Glutamatergic neuron (in vitro differentiated cells): ENCODE data around the gene ANTXR2. TPM values are rescaled to one million over a fixed set of nuclear protein-coding genes. Genes with fewer than 3 reads are reported as not detected.

Experiments
- DNase-seq: peaks from one replicate; pipeline ENCODE4 v3.0.0; 2022
- H3K27ac Mint-ChIP-seq: one replicate; pipeline ENCODE4 v1.8.0; 2020; ENCODE audit warnings: mild to moderate bottlenecking, mixed read lengths, inconsistent platforms; ENCODE audit not compliant: unreplicated experiment
- H3K27me3 Mint-ChIP-seq: one replicate; pipeline ENCODE4 v1.8.0; 2020; ENCODE audit warnings: mild to moderate bottlenecking, moderate library complexity, mixed read lengths, inconsistent platforms; ENCODE audit not compliant: unreplicated experiment
- H3K36me3 Mint-ChIP-seq: one replicate; pipeline ENCODE4 v1.8.0; 2020; ENCODE audit warnings: mild to moderate bottlenecking, mixed read lengths, inconsistent platforms; ENCODE audit not compliant: unreplicated experiment
- H3K4me1 Mint-ChIP-seq: one replicate; pipeline ENCODE4 v1.8.0; 2020; ENCODE audit warnings: mild to moderate bottlenecking, low read depth, mixed read lengths, inconsistent platforms; ENCODE audit not compliant: unreplicated experiment
- H3K4me3 Mint-ChIP-seq: one replicate; pipeline ENCODE4 v1.8.0; 2020; ENCODE audit warnings: mild to moderate bottlenecking, mixed read lengths, inconsistent platforms; ENCODE audit not compliant: unreplicated experiment
- H3K9me3 Mint-ChIP-seq: one replicate; pipeline ENCODE4 v1.8.0; 2020; ENCODE audit warnings: mild to moderate bottlenecking, moderate library complexity, mixed read lengths, inconsistent platforms; ENCODE audit not compliant: unreplicated experiment
- CTCF ChIP-seq: fragments of 200-600 bp; sonication (generic); IDR thresholded peaks from one replicate; pipeline ENCODE4 v1.5.0; 2021; ENCODE audit not compliant: partially characterized antibody, unreplicated experiment
- total RNA-seq: library from RNA; stranded (reverse); fragmentation: NEBNext Ultra II Directional; extraction: Animal tissue kit (Norgen Biotek cat#: 25700); gene quantifications from one replicate; pipeline ENCODE4 v1.2.1, GENCODE V29; 2021; ENCODE audit not compliant: unreplicated experiment

Gene ANTXR2
- total RNA-seq, 1 donor from 2014 or later = 47.8 TPM

- Mint-ChIP-seq H3K4me3 (no peak overlapping the region), H3K4me1 (peaks cover 9% of the 10 kb centered on the region), H3K27me3 (no peaks in the 10 kb centered on the region), H3K9me3 (no peaks in the 10 kb centered on the region), H3K27ac (no peak overlapping the region), H3K36me3 (no peaks in the 10 kb centered on the region)
- no peak for TF ChIP-seq CTCF
- no peak for DNase-seq
Observed at GRCh38 chr4:80098635-80099034, 25.6 kb upstream of the ANTXR2 start.

- Mint-ChIP-seq H3K27me3 (peaks cover 2% of the 10 kb centered on the region), H3K4me1 (peaks cover 9% of the 10 kb centered on the region), H3K36me3 (no peaks in the 10 kb centered on the region), H3K4me3 (no peak overlapping the region), H3K27ac (no peak overlapping the region), H3K9me3 (no peaks in the 10 kb centered on the region)
- TF ChIP-seq CTCF = no peak
- DNase-seq = no peak
Observed at GRCh38 chr4:80097400-80098177, 24.6 kb upstream of the ANTXR2 start.

GRCh38 chr4:80096175-80096850 lies 23.3 kb upstream of the ANTXR2 start:
- no peak for DNase-seq
- Mint-ChIP-seq H3K4me1 (peaks cover 9% of the 10 kb centered on the region), H3K4me3 (no peak overlapping the region)

GRCh38 chr4:80094191-80094590 lies 21.2 kb upstream of the ANTXR2 start:
- DNase-seq = no peak
- H3K4me3 Mint-ChIP-seq = no peak overlapping the region
- H3K27me3 Mint-ChIP-seq = peaks cover 4% of the 10 kb centered on the region
- H3K9me3 Mint-ChIP-seq = no peaks in the 10 kb centered on the region
- no peak overlapping the region for H3K27ac Mint-ChIP-seq
- no peaks in the 10 kb centered on the region for H3K36me3 Mint-ChIP-seq
- peaks cover 9% of the 10 kb centered on the region for H3K4me1 Mint-ChIP-seq
- TF ChIP-seq CTCF = no peak

More at GRCh38 chr4:80096175-80096850, 23.3 kb upstream of the ANTXR2 start:
- no peaks in the 10 kb centered on the region for H3K9me3 Mint-ChIP-seq
- no peak overlapping the region for H3K27ac Mint-ChIP-seq
- peaks cover 4% of the 10 kb centered on the region for H3K27me3 Mint-ChIP-seq
- H3K36me3 Mint-ChIP-seq = no peaks in the 10 kb centered on the region
- no peak for TF ChIP-seq CTCF

GRCh38 chr4:80093563-80093962 lies 20.5 kb upstream of the ANTXR2 start:
- DNase-seq = no peak
- Mint-ChIP-seq H3K27ac (peak overlapping the region; percentile 76), H3K4me3 (no peak overlapping the region), H3K36me3 (no peaks in the 10 kb centered on the region), H3K27me3 (peaks cover 4% of the 10 kb centered on the region), H3K4me1 (peaks cover 9% of the 10 kb centered on the region), H3K9me3 (no peaks in the 10 kb centered on the region)
- no peak for TF ChIP-seq CTCF
